Measurements from ENCODE around the gene EHHADH. TPM values are rescaled to one million over a fixed set of nuclear protein-coding genes. Genes with fewer than 3 reads are reported as not detected.

EHHADH gene
- total and polyA plus RNA-seq, 2 of the 13 experiments (the other 11 are each of a cell fraction or from before 2014, with no cell fraction given): 14.5 to 38.9 TPM

DNA sequence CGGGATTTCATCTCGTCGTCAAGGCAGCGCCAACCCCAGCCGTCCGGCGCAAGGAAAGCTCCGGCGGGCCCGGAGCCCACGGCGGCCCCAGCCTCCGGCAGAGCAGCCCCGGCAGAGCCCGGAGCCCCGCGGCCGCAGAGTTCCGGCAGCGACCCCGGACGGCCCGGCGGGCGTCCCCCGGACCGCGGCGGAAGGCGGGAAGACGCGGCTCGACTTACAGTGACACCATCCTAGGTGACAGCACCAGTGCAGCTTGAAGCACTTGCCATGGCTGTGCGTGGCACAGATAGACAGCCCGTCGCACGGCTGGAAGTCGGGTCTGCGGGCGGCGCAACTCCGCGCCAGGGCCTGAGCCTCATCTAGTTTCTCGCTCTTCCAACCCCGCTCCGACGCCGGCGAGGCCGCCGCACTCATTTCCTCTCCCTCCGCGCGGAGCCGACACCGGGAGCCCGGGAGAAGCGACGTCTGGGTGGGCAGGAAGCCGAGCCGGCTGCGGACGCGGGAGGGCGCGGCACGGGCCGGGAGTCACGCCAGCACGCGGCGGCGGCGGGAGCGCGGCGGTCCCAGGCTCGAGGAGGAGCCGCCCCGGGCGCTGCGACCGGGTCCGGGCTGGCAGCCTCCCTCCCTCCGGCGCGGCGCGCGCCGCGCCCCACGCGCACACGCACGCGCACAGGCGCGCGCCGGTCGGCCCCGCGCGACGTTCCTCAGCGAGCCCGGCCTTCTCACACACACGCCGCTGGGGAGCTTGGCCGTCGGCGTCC is 101.3 kb downstream of the EHHADH start, which contains the start of gene C3orf70 (continued):
- no peak for TF ChIP-seq KIAA2018 (CRISPR knock-in tag; IDR thresholded peaks at IDR 0.05; ENCODE audit: borderline replicate concordance)
- TF ChIP-seq MYNN (CRISPR knock-in tag; IDR thresholded peaks at IDR 0.05; ENCODE audit: low read depth): no peak
- TF ChIP-seq HNF4A (CRISPR knock-in tag; IDR thresholded peaks at IDR 0.05): no peak
- TF ChIP-seq POGZ (CRISPR knock-in tag; IDR thresholded peaks at IDR 0.05): no peak
- no peak for TF ChIP-seq XBP1 (CRISPR knock-in tag; IDR thresholded peaks at IDR 0.05)
- no peak for TF ChIP-seq ESRRA (CRISPR knock-in tag; IDR thresholded peaks at IDR 0.05; ENCODE audit: low read depth)
- no peak for TF ChIP-seq HNF4G (IDR thresholded peaks at IDR 0.05; ENCODE audit: borderline replicate concordance, low read depth, low read length)
- TF ChIP-seq HNF4G (CRISPR knock-in tag; IDR thresholded peaks at IDR 0.05; ENCODE audit: borderline replicate concordance, low read depth): no peak
- TF ChIP-seq ZNF260 (CRISPR knock-in tag; IDR thresholded peaks at IDR 0.05; ENCODE audit: borderline replicate concordance, low read depth): no peak
- no peak for TF ChIP-seq CHD4 (IDR thresholded peaks at IDR 0.05; ENCODE audit: borderline replicate concordance, low read length)
- TF ChIP-seq, protein P1, sequence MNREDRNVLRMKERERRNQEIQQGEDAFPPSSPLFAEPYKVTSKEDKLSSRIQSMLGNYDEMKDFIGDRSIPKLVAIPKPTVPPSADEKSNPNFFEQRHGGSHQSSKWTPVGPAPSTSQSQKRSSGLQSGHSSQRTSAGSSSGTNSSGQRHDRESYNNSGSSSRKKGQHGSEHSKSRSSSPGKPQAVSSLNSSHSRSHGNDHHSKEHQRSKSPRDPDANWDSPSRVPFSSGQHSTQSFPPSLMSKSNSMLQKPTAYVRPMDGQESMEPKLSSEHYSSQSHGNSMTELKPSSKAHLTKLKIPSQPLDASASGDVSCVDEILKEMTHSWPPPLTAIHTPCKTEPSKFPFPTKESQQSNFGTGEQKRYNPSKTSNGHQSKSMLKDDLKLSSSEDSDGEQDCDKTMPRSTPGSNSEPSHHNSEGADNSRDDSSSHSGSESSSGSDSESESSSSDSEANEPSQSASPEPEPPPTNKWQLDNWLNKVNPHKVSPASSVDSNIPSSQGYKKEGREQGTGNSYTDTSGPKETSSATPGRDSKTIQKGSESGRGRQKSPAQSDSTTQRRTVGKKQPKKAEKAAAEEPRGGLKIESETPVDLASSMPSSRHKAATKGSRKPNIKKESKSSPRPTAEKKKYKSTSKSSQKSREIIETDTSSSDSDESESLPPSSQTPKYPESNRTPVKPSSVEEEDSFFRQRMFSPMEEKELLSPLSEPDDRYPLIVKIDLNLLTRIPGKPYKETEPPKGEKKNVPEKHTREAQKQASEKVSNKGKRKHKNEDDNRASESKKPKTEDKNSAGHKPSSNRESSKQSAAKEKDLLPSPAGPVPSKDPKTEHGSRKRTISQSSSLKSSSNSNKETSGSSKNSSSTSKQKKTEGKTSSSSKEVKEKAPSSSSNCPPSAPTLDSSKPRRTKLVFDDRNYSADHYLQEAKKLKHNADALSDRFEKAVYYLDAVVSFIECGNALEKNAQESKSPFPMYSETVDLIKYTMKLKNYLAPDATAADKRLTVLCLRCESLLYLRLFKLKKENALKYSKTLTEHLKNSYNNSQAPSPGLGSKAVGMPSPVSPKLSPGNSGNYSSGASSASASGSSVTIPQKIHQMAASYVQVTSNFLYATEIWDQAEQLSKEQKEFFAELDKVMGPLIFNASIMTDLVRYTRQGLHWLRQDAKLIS (CRISPR knock-in tag; IDR thresholded peaks at IDR 0.05): no peak
- TF ChIP-seq ZNF672 (CRISPR knock-in tag; IDR thresholded peaks at IDR 0.05): peak; percentile 59; the same call in 1 of the 2 replicates
- TF ChIP-seq, protein P2, sequence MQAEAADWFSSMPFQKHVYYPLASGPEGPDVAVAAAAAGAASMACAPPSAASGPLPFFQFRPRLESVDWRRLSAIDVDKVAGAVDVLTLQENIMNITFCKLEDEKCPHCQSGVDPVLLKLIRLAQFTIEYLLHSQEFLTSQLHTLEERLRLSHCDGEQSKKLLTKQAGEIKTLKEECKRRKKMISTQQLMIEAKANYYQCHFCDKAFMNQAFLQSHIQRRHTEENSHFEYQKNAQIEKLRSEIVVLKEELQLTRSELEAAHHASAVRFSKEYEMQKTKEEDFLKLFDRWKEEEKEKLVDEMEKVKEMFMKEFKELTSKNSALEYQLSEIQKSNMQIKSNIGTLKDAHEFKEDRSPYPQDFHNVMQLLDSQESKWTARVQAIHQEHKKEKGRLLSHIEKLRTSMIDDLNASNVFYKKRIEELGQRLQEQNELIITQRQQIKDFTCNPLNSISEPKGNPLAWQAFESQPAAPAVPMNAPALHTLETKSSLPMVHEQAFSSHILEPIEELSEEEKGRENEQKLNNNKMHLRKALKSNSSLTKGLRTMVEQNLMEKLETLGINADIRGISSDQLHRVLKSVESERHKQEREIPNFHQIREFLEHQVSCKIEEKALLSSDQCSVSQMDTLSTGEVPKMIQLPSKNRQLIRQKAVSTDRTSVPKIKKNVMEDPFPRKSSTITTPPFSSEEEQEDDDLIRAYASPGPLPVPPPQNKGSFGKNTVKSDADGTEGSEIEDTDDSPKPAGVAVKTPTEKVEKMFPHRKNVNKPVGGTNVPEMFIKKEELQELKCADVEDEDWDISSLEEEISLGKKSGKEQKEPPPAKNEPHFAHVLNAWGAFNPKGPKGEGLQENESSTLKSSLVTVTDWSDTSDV (CRISPR knock-in tag; IDR thresholded peaks at IDR 0.05): 0 out of 2 replicates have a peak, but pooled peaks have one; percentile 31
- 0 out of 2 replicates have a peak, but pooled peaks have one; percentile 33 for TF ChIP-seq BRD4 (CRISPR knock-in tag; IDR thresholded peaks at IDR 0.05)
